ENCODE measurements around the gene TCEA2. TPM values are rescaled to one million over a fixed set of nuclear protein-coding genes. Genes with fewer than 3 reads are reported as not detected.

The TCEA2 gene
- total and polyA plus RNA-seq, 2 of the 13 experiments (the other 11 are each of a cell fraction or from before 2014, with no cell fraction given), result 28.1 to 33.7 TPM

DNA sequence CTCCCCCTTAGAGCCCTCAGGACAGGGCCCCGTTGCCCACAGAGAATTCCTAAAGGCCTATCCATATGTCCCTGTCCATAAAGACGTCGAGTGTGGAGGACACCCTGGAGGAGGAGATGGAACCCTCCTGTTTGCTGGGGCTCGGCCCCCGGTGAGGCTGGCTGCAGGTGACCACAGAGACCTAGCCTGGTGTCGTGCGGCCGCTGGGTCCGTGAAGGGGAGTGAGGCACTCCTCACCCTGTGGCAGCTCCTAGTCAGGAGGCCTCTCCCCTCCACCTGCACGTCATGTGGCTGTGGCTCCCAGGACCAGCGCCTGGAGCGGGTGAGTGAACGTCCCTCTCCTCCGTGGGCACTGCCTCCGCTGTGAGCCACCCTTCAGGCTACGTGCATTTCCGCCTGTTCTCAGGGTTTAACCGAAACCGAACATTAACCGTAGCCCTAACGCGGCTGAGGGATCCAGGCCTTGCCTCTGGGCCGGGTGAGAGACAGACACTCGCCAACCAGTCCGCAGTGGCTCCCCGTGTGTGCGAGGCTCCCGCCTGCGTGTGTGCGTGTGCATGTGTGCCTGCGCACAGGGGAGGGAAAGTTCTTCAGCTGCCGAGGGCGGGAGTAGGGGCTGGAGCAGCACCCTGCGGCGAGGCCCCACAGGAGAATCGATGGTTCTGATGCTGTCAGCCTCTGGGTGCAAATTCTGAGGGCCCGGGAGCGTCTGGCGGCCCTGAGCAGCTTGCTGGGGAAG, 5.9 kb upstream of the TCEA2 start (continued):
- TF ChIP-seq SAFB2 (CRISPR knock-in tag; IDR thresholded peaks at IDR 0.05; ENCODE audit: borderline replicate concordance, low read depth) (peak; percentile 45; the same call in 1 of the 2 replicates), TEAD2 (CRISPR knock-in tag; IDR thresholded peaks at IDR 0.05) (no peak), TSC22D2 (CRISPR knock-in tag; IDR thresholded peaks at IDR 0.05; ENCODE audit: borderline replicate concordance) (no peak; the same call in 1 of the 2 replicates), ZNF768 (CRISPR knock-in tag; IDR thresholded peaks at IDR 0.05) (no peak; the same call in 1 of the 2 replicates), ONECUT2 (CRISPR knock-in tag; IDR thresholded peaks at IDR 0.05) (peak; percentile 47; the same call in 1 of the 2 replicates), XBP1 (CRISPR knock-in tag; IDR thresholded peaks at IDR 0.05) (no peak), EHMT2 (IDR thresholded peaks at IDR 0.05; ENCODE audit: borderline replicate concordance, low read depth, low read length) (no peak), ZBTB21 (CRISPR knock-in tag; IDR thresholded peaks at IDR 0.05) (no peak; the same call in 1 of the 2 replicates), ZMAT3 (CRISPR knock-in tag; conservative IDR thresholded peaks at IDR 0.05) (no peak; the same call in 1 of the 2 replicates), ZNF451 (CRISPR knock-in tag; IDR thresholded peaks at IDR 0.05) (no peak), MTF1 (CRISPR knock-in tag; IDR thresholded peaks at IDR 0.05) (no peak), SIN3A (IDR thresholded peaks at IDR 0.05; ENCODE audit: borderline replicate concordance, low read depth, low read length) (no peak), ZSCAN12 (CRISPR knock-in tag; IDR thresholded peaks at IDR 0.05) (0 out of 2 replicates have a peak, but pooled peaks have one; percentile 7), EP300 (IDR thresholded peaks at IDR 0.05; ENCODE audit: low read depth in 2 of 2, low read length in 2 of 2) (no peak), EP300 (CRISPR knock-in tag; IDR thresholded peaks at IDR 0.05; ENCODE audit: borderline replicate concordance) (no peak), ZNF563 (CRISPR knock-in tag; IDR thresholded peaks at IDR 0.05) (peak; percentile 69; the same call in 1 of the 2 replicates), ZNF574 (CRISPR knock-in tag; IDR thresholded peaks at IDR 0.05) (peak; percentile 58), SMARCC2 (IDR thresholded peaks at IDR 0.05) (no peak)
- TF ChIP-seq, protein P1, sequence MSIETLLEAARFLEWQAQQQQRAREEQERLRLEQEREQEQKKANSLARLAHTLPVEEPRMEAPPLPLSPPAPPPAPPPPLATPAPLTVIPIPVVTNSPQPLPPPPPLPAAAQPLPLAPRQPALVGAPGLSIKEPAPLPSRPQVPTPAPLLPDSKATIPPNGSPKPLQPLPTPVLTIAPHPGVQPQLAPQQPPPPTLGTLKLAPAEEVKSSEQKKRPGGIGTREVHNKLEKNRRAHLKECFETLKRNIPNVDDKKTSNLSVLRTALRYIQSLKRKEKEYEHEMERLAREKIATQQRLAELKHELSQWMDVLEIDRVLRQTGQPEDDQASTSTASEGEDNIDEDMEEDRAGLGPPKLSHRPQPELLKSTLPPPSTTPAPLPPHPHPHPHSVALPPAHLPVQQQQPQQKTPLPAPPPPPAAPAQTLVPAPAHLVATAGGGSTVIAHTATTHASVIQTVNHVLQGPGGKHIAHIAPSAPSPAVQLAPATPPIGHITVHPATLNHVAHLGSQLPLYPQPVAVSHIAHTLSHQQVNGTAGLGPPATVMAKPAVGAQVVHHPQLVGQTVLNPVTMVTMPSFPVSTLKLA (IDR thresholded peaks at IDR 0.05), result no peak
- TF ChIP-seq, protein P2, sequence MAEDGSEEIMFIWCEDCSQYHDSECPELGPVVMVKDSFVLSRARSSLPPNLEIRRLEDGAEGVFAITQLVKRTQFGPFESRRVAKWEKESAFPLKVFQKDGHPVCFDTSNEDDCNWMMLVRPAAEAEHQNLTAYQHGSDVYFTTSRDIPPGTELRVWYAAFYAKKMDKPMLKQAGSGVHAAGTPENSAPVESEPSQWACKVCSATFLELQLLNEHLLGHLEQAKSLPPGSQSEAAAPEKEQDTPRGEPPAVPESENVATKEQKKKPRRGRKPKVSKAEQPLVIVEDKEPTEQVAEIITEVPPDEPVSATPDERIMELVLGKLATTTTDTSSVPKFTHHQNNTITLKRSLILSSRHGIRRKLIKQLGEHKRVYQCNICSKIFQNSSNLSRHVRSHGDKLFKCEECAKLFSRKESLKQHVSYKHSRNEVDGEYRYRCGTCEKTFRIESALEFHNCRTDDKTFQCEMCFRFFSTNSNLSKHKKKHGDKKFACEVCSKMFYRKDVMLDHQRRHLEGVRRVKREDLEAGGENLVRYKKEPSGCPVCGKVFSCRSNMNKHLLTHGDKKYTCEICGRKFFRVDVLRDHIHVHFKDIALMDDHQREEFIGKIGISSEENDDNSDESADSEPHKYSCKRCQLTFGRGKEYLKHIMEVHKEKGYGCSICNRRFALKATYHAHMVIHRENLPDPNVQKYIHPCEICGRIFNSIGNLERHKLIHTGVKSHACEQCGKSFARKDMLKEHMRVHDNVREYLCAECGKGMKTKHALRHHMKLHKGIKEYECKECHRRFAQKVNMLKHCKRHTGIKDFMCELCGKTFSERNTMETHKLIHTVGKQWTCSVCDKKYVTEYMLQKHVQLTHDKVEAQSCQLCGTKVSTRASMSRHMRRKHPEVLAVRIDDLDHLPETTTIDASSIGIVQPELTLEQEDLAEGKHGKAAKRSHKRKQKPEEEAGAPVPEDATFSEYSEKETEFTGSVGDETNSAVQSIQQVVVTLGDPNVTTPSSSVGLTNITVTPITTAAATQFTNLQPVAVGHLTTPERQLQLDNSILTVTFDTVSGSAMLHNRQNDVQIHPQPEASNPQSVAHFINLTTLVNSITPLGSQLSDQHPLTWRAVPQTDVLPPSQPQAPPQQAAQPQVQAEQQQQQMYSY (CRISPR knock-in tag; IDR thresholded peaks at IDR 0.05), result no peak
- TF ChIP-seq, protein P3, sequence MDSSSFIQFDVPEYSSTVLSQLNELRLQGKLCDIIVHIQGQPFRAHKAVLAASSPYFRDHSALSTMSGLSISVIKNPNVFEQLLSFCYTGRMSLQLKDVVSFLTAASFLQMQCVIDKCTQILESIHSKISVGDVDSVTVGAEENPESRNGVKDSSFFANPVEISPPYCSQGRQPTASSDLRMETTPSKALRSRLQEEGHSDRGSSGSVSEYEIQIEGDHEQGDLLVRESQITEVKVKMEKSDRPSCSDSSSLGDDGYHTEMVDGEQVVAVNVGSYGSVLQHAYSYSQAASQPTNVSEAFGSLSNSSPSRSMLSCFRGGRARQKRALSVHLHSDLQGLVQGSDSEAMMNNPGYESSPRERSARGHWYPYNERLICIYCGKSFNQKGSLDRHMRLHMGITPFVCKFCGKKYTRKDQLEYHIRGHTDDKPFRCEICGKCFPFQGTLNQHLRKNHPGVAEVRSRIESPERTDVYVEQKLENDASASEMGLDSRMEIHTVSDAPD (CRISPR knock-in tag; IDR thresholded peaks at IDR 0.05), result peak; percentile 81
